GM12875 (cell line): ENCODE measurements around the gene CADM2.
"Not testable (repeated sequence)": the region's sequence is repeated elsewhere in the genome, so short reads cannot be mapped to it uniquely, and the experiment has no call there.

ENCODE experiments used
- H3K4me3 ChIP-seq: one replicate; pipeline ENCODE4 v1.5.1; 2011; ENCODE audit warnings: low read depth, low read length, control low read depth
- TF ChIP-seq, protein P1 (sequence below): IDR thresholded peaks from 2 replicates; pipeline ENCODE4 v1.5.1; 2011; ENCODE audit warnings: low read depth, mild to moderate bottlenecking, control low read depth, inconsistent platforms, low read length, moderate library complexity, borderline replicate concordance; ENCODE audit not compliant: insufficient read depth

Gene CADM2

GRCh38 chr3:85939074-85939482 lies 980.3 kb downstream of the CADM2 start:
- H3K4me3 ChIP-seq = no peak overlapping the region
- TF ChIP-seq, protein P1, sequence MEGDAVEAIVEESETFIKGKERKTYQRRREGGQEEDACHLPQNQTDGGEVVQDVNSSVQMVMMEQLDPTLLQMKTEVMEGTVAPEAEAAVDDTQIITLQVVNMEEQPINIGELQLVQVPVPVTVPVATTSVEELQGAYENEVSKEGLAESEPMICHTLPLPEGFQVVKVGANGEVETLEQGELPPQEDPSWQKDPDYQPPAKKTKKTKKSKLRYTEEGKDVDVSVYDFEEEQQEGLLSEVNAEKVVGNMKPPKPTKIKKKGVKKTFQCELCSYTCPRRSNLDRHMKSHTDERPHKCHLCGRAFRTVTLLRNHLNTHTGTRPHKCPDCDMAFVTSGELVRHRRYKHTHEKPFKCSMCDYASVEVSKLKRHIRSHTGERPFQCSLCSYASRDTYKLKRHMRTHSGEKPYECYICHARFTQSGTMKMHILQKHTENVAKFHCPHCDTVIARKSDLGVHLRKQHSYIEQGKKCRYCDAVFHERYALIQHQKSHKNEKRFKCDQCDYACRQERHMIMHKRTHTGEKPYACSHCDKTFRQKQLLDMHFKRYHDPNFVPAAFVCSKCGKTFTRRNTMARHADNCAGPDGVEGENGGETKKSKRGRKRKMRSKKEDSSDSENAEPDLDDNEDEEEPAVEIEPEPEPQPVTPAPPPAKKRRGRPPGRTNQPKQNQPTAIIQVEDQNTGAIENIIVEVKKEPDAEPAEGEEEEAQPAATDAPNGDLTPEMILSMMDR = no peak

GRCh38 chr3:85950435-85950834 lies 991.6 kb downstream of the CADM2 start:
- TF ChIP-seq, protein P1 = no peak

DNA sequence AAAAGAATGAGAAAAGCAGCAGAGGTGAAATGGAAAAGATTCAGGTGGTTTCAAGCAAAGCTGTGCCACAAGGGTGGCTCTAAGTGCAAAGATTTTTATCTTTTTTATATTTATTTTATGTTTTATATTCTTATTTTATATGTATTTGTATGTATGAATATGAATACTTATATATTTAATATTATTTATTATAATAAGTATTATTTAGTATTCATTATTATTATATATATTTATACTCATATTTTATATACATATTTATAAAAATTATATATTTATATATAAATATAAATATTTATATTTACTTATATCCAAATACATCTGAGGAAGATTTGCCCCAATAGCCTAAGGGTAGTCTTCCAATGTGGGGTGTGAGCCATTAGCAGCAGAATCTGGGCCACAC lies 1002.0 kb downstream of the CADM2 start:
- TF ChIP-seq, protein P1 = no peak
- no peak overlapping the region for H3K4me3 ChIP-seq

More at GRCh38 chr3:85950435-85950834, 991.6 kb downstream of the CADM2 start:
- no peak overlapping the region for H3K4me3 ChIP-seq

DNA sequence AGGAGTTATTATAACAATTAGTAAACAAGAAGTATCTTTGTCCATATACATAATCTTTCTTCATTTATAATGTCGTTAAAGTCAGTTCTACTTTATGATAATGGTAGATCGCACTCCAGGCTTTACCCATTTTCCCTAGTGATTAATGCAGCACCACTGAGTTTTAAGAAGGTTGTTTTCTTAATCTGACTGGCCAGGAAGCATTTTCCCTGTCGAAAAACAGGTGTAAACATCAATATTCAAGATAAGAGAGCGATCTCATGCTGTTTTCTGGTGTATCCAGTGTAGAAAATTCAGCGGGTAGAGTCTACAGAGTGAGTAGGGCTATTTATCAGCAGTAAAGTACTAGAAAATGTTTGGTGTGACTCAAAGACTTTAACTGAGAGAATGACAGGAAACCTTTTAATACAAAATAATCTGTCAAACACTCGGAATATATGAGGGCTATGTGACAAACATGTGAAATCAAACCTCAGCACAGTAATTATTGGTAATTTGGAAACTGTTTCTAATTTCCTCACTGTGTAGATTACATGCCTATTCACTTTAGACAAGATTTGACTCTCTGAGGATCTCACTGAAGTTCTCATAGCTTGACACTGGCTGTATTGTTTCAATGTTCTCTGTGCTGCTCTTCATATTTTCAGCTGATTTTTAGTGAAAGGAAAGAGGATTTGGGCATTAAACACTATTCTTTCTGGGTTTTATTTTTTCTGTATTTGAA lies 1019.0 kb downstream of the CADM2 start:
- no peak overlapping the region for H3K4me3 ChIP-seq
- TF ChIP-seq, protein P1 = no peak

DNA sequence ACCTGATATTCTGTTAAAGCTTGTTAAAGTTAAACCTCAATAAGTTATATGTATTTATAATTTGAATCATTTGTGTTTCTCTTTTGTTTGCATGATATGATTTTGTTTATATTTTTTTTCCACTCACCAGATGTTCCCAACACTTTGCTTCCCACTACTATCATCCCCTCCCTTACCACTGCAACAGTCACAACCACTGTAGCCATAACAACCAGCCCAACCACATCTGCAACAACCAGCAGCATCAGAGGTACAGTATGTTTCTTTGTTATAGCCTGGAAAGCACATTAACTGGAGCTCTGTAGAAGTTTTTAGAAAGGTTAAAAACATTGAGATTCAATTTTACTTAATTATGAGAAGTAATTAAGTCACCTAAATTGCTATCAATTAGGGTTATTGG lies 1020.2 kb downstream of the CADM2 start:
- H3K4me3 ChIP-seq = no peak overlapping the region
- TF ChIP-seq, protein P1 = no peak

DNA sequence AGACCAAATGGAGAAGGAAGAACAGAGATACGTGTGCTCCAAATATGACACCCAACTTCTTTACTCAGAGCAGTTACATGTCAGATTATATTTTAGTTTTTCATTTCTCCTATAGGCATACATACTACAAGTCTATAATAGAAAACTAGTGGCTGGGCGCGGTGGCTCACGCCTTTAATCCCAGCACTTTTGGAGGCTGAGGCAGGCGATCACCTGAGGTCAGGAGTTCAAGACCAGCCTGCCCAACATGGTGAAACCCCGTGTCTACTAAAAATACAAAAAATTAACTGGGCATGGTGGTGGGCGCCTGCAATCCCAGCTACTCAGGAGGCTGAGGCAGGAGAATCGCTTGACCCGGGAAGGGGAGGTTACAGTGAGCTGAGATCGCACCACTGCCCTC lies 1030.8 kb downstream of the CADM2 start:
- not testable (repeated sequence) for H3K4me3 ChIP-seq

- H3K4me3 ChIP-seq = no peak overlapping the region
- TF ChIP-seq, protein P1 = no peak
Measured at GRCh38 chr3:86029590-86029989, 1070.8 kb downstream of the CADM2 start.
